Uterus (tissue), 2 donors: ENCODE results near the gene KCTD19.

ENCODE experiments used
- CTCF ChIP-seq, 4 experiments: fragments of 200-600 bp in 2 of 4; fragments of 450-650 bp in 2 of 4; sonication (generic) in 2 of 4; IDR thresholded peaks; one replicate each; pipeline ENCODE4 v1.5.1; 2016 to 2019; ENCODE audit warnings: antibody characterized with exemption in 4 of 4, mild to moderate bottlenecking in 2 of 4, moderate library complexity in 1 of 4
- POLR2A ChIP-seq, 2 donors: fragments of 450-650 bp; IDR thresholded peaks; one replicate each; pipeline ENCODE4 v1.6.1; 2016; ENCODE audit warnings: antibody characterized with exemption in 2 of 2, mild to moderate bottlenecking in 1 of 2, moderate library complexity in 1 of 2

- TF ChIP-seq CTCF (IDR thresholded peaks at IDR 0.05) (peak in 3 of 4 experiments; percentile 10 to 26 (median 18)), POLR2A (IDR thresholded peaks at IDR 0.05) (no peak)
Observed at GRCh38 chr16:67349172-67349571, 22.6 kb upstream of the KCTD19 start.
